IPS DF 4.7 (cell line): ENCODE results near the gene LRMDA.

ENCODE experiments used
- DNase-seq: peaks from one replicate; pipeline ENCODE4 v3.0.0-alpha.2; 2013; ENCODE audit warnings: low spot score; ENCODE audit errors: extremely low read depth

Gene LRMDA

GRCh38 chr10:76017026-76017732 lies 585.8 kb downstream of the LRMDA start:
- DNase-seq = no peak

- DNase-seq = no peak
These were observed 586.5 kb downstream of the LRMDA start for GRCh38 chr10:76017733-76018433.

- DNase-seq = no peak
These were observed 589.2 kb downstream of the LRMDA start for GRCh38 chr10:76020630-76021029.

DNA sequence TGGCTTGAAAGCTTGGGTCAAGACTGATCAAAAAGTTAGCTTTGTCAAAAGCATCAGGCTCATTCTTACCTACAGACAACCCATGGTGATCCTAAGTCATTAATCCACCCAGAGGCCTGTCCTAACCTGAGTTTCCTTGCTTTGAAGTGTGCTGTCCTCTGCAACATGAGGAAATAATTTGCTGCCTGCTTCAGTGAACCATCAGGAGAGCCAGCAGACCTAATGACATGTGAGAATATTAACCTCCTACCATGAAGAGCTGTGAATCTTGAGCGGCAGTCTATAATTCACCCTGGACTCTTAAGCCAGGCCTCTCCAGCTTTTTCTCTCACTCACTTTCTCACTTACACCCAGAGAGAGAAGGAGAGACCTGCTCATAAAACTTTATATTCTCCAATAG lies 590.0 kb downstream of the LRMDA start:
- DNase-seq = no peak

DNA sequence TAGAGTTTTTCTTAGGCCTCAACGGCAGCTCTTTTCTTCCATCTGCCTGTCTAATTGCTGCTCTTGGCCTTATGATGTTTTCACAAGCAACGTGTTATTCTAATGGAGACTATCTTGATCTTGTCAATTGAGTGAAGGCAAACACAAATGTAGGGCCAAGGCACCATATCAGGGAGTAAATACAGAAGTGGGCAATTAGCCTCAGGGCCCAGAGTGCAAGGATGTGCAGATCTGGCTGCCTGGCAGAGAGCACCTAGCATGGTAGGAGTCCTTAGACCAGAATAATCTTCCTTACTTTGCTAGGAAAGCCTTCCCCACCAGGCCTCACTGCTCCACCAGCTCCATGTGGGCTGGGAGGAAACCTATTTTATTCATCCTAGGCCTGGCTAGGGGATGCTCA lies 590.9 kb downstream of the LRMDA start:
- no peak for DNase-seq

DNA sequence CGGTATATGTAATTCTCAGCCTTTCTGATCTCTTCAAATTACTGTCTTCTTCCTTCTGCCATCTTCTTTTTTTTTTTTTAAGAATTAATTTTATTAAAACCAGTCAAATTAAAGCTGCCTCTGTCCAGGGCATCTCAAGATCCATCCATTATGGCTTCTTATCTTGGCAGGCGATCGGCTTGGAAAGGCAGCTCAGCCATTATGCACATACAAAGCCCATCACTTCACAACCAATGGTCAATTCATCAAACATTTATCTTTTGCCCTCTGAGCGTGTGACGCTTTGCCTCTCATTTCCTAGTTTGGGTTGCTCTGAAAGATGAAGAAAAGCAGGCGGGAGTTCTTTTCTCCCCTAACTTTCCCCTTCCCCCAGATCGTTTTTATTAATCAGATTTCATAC lies 591.6 kb downstream of the LRMDA start:
- no peak for DNase-seq

GRCh38 chr10:76024460-76025123 lies 593.2 kb downstream of the LRMDA start:
- no peak for DNase-seq

DNA sequence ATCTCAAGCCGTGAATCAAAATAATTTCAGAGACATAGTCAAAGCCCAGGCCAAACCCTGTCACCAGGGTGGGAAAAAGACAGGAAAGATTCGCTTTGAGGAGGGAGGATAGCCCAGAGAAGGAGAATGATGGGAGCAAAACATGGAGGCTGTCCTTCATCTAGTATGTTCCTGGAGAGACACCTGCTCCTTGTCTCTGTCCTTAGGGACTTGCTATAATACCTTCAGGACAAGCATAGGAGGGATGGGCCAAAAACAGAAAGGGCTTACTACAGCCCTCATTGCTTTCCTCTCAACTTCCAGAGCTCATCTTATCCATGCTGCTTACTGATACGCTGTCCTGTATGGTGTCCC lies 593.7 kb downstream of the LRMDA start:
- DNase-seq = no peak

DNA sequence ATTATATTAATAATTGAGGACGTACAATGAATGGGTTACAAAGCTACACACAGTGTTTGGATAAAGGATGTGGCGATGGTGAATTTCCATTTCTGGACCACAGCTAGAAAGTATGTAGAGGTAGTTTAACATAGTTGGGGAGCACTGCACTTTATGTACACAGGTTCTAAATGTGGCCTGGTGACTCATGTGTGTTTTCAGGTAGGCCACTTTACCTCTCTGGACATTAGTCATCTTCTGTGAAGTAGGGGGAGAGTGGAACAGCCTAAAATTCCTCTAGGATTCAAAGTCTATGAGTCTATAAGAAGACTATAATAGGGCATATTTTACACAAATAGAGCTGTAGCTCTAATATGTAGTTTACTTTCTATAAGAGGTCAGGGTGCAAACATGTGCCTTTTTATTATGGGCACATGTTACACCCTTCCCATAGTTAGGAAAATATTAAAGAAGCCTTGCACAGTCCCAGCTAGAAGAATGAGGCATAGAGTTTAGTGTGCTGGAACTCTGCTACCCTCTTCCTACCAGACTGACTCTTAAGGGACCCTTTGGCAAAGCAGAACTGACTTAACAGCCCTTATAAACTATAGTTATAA lies 594.9 kb downstream of the LRMDA start:
- DNase-seq = no peak

GRCh38 chr10:76026905-76027304 lies 595.5 kb downstream of the LRMDA start:
- no peak for DNase-seq

DNA sequence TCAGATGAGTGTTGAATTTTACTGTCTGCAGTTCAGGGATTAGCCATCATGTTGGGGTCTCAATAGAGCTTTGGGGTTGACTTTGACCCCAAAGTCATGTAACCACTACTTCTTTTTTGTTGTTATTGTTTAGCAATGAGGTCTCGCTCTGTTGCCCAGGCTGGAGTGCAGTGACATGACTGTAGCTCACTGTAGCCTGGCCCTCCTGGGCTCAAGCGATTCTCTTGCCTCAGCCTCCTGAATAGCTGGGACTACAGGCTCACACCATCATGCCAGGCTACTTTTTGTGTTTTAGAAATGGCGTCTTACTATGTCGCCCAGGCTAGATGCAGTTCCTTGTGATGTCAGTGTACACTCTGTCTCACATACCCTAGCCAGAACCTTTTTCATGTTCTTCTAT lies 598.4 kb downstream of the LRMDA start:
- no peak for DNase-seq

DNA sequence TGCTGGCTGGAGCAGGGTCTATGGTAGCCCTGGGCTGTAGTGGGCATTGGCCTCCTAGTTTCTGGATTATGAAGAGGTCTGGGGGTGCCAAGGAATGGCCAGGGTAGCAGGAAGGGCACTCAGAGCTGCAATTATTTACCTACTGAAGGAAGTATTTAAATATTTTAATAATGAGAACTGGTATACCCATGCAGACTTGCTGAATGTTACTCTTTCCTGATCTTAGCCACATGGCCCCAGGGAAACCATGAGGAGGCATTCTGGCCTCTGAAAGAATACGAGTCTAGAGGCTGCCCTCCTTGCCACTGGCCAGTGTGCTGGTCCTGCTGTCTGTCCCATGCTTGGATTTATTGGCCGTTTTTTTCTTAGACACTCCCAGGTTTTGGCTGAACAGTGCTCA lies 599.7 kb downstream of the LRMDA start:
- no peak for DNase-seq

GRCh38 chr10:76031769-76032699 lies 600.6 kb downstream of the LRMDA start:
- no peak for DNase-seq

DNA sequence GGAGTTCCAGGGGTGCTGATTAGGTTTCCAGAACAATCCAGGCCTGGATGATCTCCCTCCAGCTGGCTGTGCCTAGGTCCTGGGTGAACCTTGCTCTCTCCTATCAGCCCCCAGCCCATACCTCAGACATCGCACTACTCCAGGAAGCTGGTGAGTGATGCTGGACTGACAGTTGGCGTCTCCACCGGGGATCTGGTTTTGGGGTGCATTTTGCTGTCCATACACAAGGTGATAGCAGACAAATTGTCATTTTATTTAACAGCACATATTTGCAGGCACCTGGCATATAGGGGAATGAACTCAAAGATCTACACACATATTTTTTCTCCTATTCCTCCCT lies 601.2 kb downstream of the LRMDA start:
- no peak for DNase-seq

GRCh38 chr10:76033457-76034196 lies 602.2 kb downstream of the LRMDA start:
- DNase-seq = no peak

DNA sequence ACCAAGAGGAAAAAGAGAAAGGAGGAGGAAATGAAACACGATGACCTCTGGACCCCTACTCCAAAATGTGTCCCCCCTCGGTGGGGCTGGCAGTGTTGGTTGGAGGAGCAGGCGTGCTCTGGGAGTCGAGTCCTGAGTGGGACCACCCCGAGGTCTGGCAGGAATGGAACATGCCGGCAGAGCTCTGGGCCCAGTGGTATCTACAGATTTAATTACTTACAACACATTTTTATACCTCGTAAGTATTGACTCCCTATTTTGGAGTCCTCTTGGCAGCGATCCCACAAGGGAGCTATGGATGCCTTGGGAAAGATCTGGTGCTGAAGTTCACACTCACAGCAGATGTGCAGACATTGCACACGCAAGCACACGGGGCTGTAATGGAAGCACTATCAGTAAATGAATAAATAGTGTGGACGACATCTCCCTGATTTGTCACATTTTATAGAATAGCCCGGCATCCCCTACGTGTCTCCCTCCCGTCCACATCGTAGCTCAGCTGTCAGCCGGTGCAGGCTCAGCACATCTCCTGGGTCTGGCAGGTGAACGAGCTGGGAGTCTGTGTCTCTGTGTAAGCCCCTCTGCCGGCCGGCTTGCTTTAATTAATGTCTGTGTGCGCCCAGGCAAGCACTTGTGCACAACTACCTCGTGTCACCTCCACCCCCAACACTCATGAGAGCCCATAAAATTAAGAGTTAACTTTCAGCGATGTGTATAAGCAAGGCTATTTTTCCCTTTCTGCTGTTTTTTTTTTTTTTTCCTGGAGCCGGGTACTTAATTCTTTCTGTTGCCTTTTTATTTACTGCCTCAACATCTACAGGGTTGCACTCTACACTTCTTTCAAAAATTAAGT lies 603.2 kb downstream of the LRMDA start:
- no peak for DNase-seq

DNA sequence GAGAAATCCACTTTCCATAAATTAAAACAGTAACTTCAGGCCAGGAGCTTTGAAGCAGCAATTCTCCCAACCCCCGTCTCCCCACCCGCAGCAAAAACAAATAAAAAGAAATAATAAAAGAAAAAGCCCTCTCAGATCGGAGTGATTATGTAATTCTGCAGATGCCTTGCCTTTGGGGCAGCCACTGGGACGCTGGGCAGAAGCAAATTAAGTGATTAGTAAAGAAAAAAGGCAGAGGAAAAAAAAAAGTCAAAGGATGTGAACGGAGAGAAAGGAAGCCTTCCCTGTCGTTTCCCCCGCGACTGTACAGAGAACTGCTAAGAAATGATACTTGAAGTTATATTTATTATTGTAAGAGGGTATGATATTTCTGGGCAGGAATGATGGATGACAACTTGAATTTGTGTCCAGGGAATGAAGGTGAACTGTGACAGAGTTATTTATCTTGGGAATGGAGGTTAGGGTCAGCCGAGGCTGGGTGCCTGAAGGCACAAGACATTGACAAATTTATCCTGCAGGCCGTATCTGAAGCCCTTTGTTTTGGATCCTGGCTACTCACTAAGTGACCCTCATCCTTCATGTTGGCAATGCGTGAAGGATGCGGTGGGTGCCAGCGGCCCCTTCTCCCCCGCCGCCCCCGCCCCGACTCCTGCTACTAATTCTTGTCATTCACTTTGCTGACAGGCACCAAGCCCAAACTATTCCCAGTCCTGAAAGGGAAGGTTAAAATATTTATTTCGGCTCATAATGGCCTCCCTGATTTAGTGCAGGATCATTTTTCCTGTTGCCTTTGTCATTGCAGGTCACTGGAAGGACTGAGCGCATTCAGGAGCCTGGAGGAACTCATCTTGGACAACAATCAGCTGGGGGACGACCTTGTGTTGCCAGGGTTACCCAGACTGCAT lies 604.0 kb downstream of the LRMDA start:
- DNase-seq = no peak

GRCh38 chr10:76036111-76036940 lies 604.9 kb downstream of the LRMDA start:
- DNase-seq = no peak
